Islet of Langerhans (tissue), 1 donor: Measurements from ENCODE around the gene KRT33A.

Source experiments
- FAIRE-seq: peaks from one replicate; lab custom pipeline; 2011; peaks lifted over from hg19 to GRCh38; lab: Jason Lieb, UNC

The KRT33A gene

GRCh38 chr17:41301916-41302901 is 48.4 kb downstream of the KRT33A start, which contains the start of gene KRTAP29-1:
TSS of gene KRTAP29-1 (minus strand) at chr17:41302851. CDS start at chr17:41302851, 0 bp downstream.
- no peak for FAIRE-seq

GRCh38 chr17:41301204-41301790 is 49.3 kb downstream of the KRT33A start:
- FAIRE-seq, result no peak

GRCh38 chr17:41298458-41299135 is 52.0 kb downstream of the KRT33A start:
- FAIRE-seq, result no peak

GRCh38 chr17:41296846-41297245 is 53.8 kb downstream of the KRT33A start:
- FAIRE-seq, result no peak
